OCI-LY7 (cell line): ENCODE results near the gene LINC01488. TPM values are rescaled to one million over a fixed set of nuclear protein-coding genes. Genes with fewer than 3 reads are reported as not detected.

Experiments
- BruUV-seq: library from RNA; stranded (reverse); fragments of 400-500 nt; replicated peaks from 2 replicates; lab custom pipeline; 2021; lab: Mats Ljungman, UMichigan
- CTCF ChIA-PET: fragments of 300-600 bp; sonication (Branson Sonifier 250); formaldehyde crosslinking; loops from one replicate; lab custom pipeline; 2022; ENCODE audit warnings: antibody characterized with exemption; ENCODE audit not compliant: unreplicated experiment; lab: Charles Lee
- POLR2A ChIA-PET: fragments of 300-600 bp; sonication (Branson Sonifier 250); formaldehyde crosslinking; loops from one replicate; lab custom pipeline; 2022; ENCODE audit warnings: antibody characterized with exemption; lab: Charles Lee
- DNase-seq: peaks from one replicate; pipeline ENCODE4 v3.0.0-alpha.2; 2015; ENCODE audit warnings: low spot score
- H2AFZ ChIP-seq: fragments of 200-600 bp; sonication (generic), shearing (Covaris generic); 2 replicates; pipeline ENCODE4 v1.6.1; 2014; ENCODE audit warnings: mild to moderate bottlenecking, antibody characterized with exemption, low read length, moderate library complexity
- H3K27ac ChIP-seq: fragments of 200-600 bp; sonication (generic); 2 replicates; pipeline ENCODE4 v1.5.1; 2014; ENCODE audit warnings: mixed run types, low read depth, mild to moderate bottlenecking, moderate library complexity, low read length, inconsistent platforms; ENCODE audit not compliant: poor library complexity, severe bottlenecking
- H3K36me3 ChIP-seq: fragments of 200-600 bp; sonication (generic); 2 replicates; pipeline ENCODE4 v1.6.1; 2014; ENCODE audit warnings: mild to moderate bottlenecking, antibody characterized with exemption, low read length, moderate library complexity, mixed read lengths; ENCODE audit not compliant: insufficient read depth
- H3K4me1 ChIP-seq: fragments of 200-600 bp; sonication (generic); 2 replicates; pipeline ENCODE4 v1.5.1; 2014; ENCODE audit warnings: mild to moderate bottlenecking, low read length; ENCODE audit not compliant: insufficient read depth, poor library complexity, severe bottlenecking
- H3K4me2 ChIP-seq: fragments of 200-600 bp; sonication (generic); 2 replicates; pipeline ENCODE4 v1.6.1; 2014; ENCODE audit warnings: mild to moderate bottlenecking, low read length
- H3K4me3 ChIP-seq: fragments of 200-600 bp; sonication (generic); 2 replicates; pipeline ENCODE4 v1.5.1; 2014; ENCODE audit warnings: mild to moderate bottlenecking, low read depth, low read length; ENCODE audit not compliant: poor library complexity, severe bottlenecking
- H3K79me2 ChIP-seq: fragments of 200-600 bp; sonication (generic); 2 replicates; pipeline ENCODE4 v1.6.1; 2016; ENCODE audit warnings: low read depth, mild to moderate bottlenecking, low read length, moderate library complexity, mixed read lengths; ENCODE audit not compliant: insufficient read depth
- H3K9me2 ChIP-seq: fragments of 200-600 bp; sonication (generic); 2 replicates; pipeline ENCODE4 v1.6.1; 2016; ENCODE audit warnings: mild to moderate bottlenecking, low read length, mixed read lengths; ENCODE audit not compliant: insufficient read depth
- H3K9me3 ChIP-seq: fragments of 200-600 bp; sonication (generic); 2 replicates; pipeline ENCODE4 v1.6.1; 2014; ENCODE audit warnings: mild to moderate bottlenecking, mixed run types, low read length, mixed read lengths
- H4K20me1 ChIP-seq: fragments of 200-600 bp; sonication (generic); 2 replicates; pipeline ENCODE4 v1.6.1; 2014; ENCODE audit warnings: mild to moderate bottlenecking, antibody characterized with exemption, low read length, moderate library complexity, mixed read lengths; ENCODE audit not compliant: insufficient read depth
- EZH2phosphoT487 ChIP-seq: fragments of 200-600 bp; sonication (generic); IDR thresholded peaks from 2 replicates; pipeline ENCODE4 v1.6.1; 2018; ENCODE audit warnings: low read depth, borderline replicate concordance, mild to moderate bottlenecking, mixed run types, antibody characterized with exemption, low read length, moderate library complexity, mixed read lengths
- intact Hi-C: fragments of 100-400 bp; cut with micrococcal nuclease; formaldehyde crosslinking; loops from one replicate; pipeline ENCODE4 v1.10.0; 2022; ENCODE audit not compliant: unreplicated experiment
- total RNA-seq, 2 experiments: library from RNA; depleted of rRNA in 1 of 2; stranded (reverse); fragments of >200 nt in 1 of 2; shearing (Covaris generic) in 1 of 2; gene quantifications; 2 replicates each; pipeline ENCODE4 v1.2.3, GENCODE V29; 2014 to 2022
- TF ChIP-seq, protein P1 (sequence below): fragments of 200-600 bp; sonication (generic); conservative IDR thresholded peaks from 2 replicates; pipeline ENCODE4 v1.5.1; 2014; ENCODE audit warnings: mild to moderate bottlenecking, antibody characterized with exemption, low read length, moderate library complexity, mixed read lengths

LINC01488 gene
- total RNA-seq, 2 experiments from 2014 or later = not detected

DNA sequence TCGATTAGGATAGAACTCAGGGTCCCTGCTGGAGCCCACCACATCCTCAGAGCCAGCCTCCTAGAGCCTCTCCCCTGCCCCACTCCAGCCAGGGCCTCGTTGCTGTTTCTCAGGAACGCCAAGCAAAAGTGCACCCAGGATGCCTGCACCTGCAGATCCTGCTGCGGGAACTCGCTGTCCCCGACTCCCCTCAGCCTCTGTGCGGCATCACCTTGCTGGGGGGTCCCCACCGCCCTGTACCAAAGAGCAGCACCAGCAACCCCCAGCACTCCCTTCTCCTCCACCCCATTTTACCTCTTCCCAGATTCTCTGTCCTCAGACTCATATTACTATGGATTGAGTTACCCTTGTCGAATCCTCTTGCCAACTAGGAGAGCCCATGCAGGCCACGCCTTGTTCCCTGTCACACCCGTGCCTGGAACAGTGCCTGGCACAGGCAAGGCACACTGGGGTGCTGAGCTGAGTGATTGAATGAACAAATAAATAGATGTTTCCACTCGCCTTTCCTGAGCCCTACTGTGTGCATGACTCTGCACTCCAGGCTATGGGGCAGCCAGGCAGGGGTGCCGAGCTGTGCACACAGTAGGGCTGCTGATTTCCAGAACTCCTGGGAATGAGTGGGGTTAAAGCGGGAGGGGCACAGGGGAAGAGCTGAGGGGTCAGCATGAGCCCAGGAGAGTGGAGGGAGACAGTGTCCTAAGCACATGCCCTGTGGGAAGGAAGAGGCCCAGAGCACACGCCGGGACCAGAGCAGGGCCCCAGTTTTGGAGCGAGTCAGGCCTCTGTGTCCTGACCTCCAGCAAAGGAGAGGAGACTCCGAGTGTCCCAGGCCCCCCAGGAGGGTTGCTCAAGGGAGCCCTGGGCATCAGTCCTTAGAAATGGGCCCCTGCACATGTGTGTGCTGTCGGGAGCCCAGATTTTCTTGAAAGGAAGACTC, 44.3 kb downstream of the LINC01488 start:
- DNase-seq = no peak
- no peak for TF ChIP-seq EZH2phosphoT487
- TF ChIP-seq, protein P1, sequence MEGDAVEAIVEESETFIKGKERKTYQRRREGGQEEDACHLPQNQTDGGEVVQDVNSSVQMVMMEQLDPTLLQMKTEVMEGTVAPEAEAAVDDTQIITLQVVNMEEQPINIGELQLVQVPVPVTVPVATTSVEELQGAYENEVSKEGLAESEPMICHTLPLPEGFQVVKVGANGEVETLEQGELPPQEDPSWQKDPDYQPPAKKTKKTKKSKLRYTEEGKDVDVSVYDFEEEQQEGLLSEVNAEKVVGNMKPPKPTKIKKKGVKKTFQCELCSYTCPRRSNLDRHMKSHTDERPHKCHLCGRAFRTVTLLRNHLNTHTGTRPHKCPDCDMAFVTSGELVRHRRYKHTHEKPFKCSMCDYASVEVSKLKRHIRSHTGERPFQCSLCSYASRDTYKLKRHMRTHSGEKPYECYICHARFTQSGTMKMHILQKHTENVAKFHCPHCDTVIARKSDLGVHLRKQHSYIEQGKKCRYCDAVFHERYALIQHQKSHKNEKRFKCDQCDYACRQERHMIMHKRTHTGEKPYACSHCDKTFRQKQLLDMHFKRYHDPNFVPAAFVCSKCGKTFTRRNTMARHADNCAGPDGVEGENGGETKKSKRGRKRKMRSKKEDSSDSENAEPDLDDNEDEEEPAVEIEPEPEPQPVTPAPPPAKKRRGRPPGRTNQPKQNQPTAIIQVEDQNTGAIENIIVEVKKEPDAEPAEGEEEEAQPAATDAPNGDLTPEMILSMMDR = no peak
- POLR2A ChIA-PET = no interaction called here
- no peaks in the 10 kb centered on the region for H3K9me2 ChIP-seq
- intact Hi-C loops = no loop called here
- CTCF ChIA-PET = no interaction called here
- no peaks in the 10 kb centered on the region for H3K36me3 ChIP-seq
- BruUV-seq = no TSS peak
- no peak overlapping the region for H2AFZ ChIP-seq
- no peak overlapping the region for H3K27ac ChIP-seq
- H4K20me1 ChIP-seq = no peaks in the 10 kb centered on the region
- H3K79me2 ChIP-seq = no peaks in the 10 kb centered on the region
- no peak overlapping the region for H3K4me2 ChIP-seq
- H3K4me3 ChIP-seq = no peak overlapping the region
- no peaks in the 10 kb centered on the region for H3K9me3 ChIP-seq
- no peaks in the 10 kb centered on the region for H3K4me1 ChIP-seq

DNA sequence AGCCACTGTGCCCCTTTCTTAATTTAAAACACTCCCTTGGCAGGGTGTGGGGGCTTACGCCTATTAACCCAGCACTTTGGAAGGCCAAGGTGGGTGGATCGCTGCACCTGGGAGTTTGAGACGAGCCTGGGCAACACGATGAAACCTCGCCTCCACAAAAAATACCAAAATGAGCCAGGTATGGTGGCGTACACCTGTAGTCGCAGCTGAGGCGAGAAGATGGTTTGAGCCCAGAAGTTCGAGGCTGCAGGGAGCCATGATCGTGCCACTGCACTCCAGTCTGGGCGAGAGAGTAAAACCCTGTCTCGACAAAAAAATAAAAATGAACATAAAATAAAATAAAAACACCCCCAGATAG, 45.0 kb downstream of the LINC01488 start:
- Histone ChIP-seq H2AFZ (no peak overlapping the region), H3K79me2 (no peaks in the 10 kb centered on the region), H3K36me3 (no peaks in the 10 kb centered on the region), H3K4me2 (no peak overlapping the region), H4K20me1 (no peaks in the 10 kb centered on the region), H3K4me3 (no peak overlapping the region), H3K27ac (no peak overlapping the region), H3K9me3 (no peaks in the 10 kb centered on the region), H3K9me2 (no peaks in the 10 kb centered on the region), H3K4me1 (no peaks in the 10 kb centered on the region)
- CTCF ChIA-PET = no interaction called here
- no peak for TF ChIP-seq EZH2phosphoT487
- TF ChIP-seq, protein P1 = no peak
- no peak for DNase-seq
- POLR2A ChIA-PET = no interaction called here
- BruUV-seq = no TSS peak
- intact Hi-C loops = no loop called here

DNA sequence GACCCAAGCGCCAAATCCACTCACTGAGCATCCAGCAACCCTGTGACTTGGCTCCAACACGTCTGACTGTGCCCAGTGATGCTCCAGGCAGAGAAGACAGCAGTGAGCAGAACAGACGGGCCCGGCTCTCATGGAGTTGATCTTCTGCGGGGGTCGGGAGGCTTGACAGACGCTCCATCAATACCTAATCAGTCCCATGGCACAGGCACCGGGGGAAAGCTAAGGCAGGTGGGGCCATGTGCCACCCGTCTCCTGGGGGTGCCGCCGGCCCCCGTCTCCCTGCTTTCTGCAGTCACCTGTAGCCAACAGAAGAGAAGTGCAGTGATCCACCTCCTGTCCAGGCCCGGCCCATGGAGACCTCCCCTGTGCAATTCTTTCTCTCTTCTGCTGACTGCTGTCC, 47.5 kb downstream of the LINC01488 start:
- intact Hi-C loops = no loop called here
- Histone ChIP-seq H3K79me2 (no peaks in the 10 kb centered on the region), H3K4me3 (no peak overlapping the region), H3K9me2 (no peaks in the 10 kb centered on the region), H3K27ac (no peak overlapping the region), H3K4me1 (no peaks in the 10 kb centered on the region), H3K9me3 (no peaks in the 10 kb centered on the region), H3K36me3 (no peaks in the 10 kb centered on the region), H4K20me1 (no peaks in the 10 kb centered on the region), H2AFZ (no peak overlapping the region), H3K4me2 (no peak overlapping the region)
- ChIA-PET POLR2A (no interaction called here), CTCF (no interaction called here)
- no TSS peak for BruUV-seq
- TF ChIP-seq, protein P1 = no peak
- no peak for TF ChIP-seq EZH2phosphoT487
- no peak for DNase-seq
